Stimulated activated naive CD8-positive, alpha-beta T cell treated with anti-CD3 and anti-CD28 coated beads, Interleukin-15, Interleukin-2, amounts not matched to agents 100 ng/mL and 50 ng/mL, for 24 hours (primary cell): Measurements from ENCODE around the gene ATXN7.

Experiments used
- H3K27ac Mint-ChIP-seq: one replicate; pipeline ENCODE4 v1.8.0; 2021; ENCODE audit warnings: mild to moderate bottlenecking, mixed read lengths
- H3K27me3 Mint-ChIP-seq: one replicate; pipeline ENCODE4 v1.8.0; 2021; ENCODE audit warnings: mixed read lengths
- H3K36me3 Mint-ChIP-seq: one replicate; pipeline ENCODE4 v1.8.0; 2021; ENCODE audit warnings: low read depth, mixed read lengths
- H3K4me1 Mint-ChIP-seq: one replicate; pipeline ENCODE4 v1.8.0; 2021; ENCODE audit warnings: low read depth, mixed read lengths
- H3K4me3 Mint-ChIP-seq: one replicate; pipeline ENCODE4 v1.8.0; 2021; ENCODE audit warnings: mild to moderate bottlenecking, mixed read lengths
- H3K9me3 Mint-ChIP-seq: one replicate; pipeline ENCODE4 v1.8.0; 2021; ENCODE audit warnings: mixed read lengths

The ATXN7 gene, protein sequence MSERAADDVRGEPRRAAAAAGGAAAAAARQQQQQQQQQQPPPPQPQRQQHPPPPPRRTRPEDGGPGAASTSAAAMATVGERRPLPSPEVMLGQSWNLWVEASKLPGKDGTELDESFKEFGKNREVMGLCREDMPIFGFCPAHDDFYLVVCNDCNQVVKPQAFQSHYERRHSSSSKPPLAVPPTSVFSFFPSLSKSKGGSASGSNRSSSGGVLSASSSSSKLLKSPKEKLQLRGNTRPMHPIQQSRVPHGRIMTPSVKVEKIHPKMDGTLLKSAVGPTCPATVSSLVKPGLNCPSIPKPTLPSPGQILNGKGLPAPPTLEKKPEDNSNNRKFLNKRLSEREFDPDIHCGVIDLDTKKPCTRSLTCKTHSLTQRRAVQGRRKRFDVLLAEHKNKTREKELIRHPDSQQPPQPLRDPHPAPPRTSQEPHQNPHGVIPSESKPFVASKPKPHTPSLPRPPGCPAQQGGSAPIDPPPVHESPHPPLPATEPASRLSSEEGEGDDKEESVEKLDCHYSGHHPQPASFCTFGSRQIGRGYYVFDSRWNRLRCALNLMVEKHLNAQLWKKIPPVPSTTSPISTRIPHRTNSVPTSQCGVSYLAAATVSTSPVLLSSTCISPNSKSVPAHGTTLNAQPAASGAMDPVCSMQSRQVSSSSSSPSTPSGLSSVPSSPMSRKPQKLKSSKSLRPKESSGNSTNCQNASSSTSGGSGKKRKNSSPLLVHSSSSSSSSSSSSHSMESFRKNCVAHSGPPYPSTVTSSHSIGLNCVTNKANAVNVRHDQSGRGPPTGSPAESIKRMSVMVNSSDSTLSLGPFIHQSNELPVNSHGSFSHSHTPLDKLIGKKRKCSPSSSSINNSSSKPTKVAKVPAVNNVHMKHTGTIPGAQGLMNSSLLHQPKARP

DNA sequence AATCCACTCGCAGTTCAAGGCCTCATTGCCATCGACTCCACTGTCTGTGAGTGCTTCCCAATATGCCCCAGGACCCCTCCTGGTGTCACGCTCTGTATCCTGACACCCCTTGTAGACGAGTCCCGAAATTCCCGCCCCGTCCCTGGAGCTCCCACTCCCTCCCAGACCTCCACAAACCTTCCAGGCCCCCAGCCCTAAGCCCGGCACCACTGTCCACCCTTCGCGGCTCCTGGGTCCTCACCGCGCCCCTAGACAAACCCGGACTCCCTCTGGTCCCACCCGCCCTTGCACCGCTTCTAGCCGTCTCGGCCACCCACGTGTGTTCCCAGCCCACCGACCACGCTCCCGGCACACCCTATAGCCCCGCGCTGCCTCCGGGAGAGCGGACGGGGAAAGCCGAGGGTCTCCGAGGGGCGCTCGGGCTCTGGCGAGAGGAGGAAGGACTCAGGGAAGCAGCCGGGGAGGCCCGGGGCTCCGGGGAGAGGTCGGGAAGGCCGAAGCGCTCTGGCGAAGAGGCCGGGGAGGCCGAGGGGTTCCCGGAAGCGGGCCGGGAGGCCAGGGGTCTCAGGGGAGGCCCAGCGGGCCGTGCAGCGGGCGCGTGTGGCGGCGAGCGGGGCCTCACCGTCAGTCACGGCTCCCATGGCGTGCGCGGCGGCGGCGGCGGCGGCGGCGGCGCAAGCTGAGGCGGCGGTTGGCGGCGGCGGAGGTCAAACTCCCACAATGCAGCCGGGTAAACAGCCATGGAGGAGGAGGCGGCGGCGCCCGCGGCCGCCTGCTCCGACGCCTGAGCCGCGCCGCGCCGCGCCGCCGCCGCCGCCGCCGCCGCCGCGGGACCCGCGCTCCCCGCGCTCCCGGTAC, at the start of gene ATXN7, which contains the start of gene THOC7:
Gene ATXN7, plus strand, starts transcription at position 718 of the 858 bp plus-strand sequence. CDS start 48,732 bp downstream, outside the sequence.
Gene THOC7, minus strand, starts transcription at position 656 of the 858 bp plus-strand sequence. Its CDS starts 15 bp downstream, at position 641.
- H3K4me1 Mint-ChIP-seq = peaks cover 59% of the 10 kb centered on the region

DNA sequence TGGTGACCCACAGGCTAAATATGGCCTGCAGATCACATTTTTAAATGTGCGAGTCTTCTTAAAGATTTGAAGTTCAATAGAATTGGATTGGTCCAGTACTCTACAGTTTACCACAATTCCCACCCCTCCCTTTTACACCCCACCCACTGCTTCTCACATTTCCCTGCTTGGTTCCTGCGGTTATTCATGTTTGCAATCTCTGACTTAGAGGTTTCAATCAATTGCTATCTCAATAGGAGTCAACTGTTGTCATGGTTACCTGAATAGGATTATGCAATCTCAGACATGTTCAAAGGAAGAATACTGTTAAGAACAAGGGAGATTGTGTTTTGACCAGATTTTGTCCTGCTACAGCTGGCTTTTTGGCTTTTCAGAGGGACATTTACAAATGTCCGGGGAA, 49.4 kb upstream of the ATXN7 start:
- no peaks in the 10 kb centered on the region for H3K27me3 Mint-ChIP-seq
- H3K9me3 Mint-ChIP-seq = no peaks in the 10 kb centered on the region
- H3K4me3 Mint-ChIP-seq = no peak overlapping the region
- H3K4me1 Mint-ChIP-seq = no peaks in the 10 kb centered on the region
- H3K36me3 Mint-ChIP-seq = no peaks in the 10 kb centered on the region
- no peak overlapping the region for H3K27ac Mint-ChIP-seq

More for the DNA sequence above, at the start of gene ATXN7, which contains the start of gene THOC7:
- no peaks in the 10 kb centered on the region for H3K27me3 Mint-ChIP-seq
- peak within 1 kb of the TSS; percentile 99 for H3K4me3 Mint-ChIP-seq
- H3K36me3 Mint-ChIP-seq = peaks cover 39% of the 10 kb centered on the region
- H3K9me3 Mint-ChIP-seq = no peaks in the 10 kb centered on the region
- peak within 1 kb of the TSS; percentile 97 for H3K27ac Mint-ChIP-seq

DNA sequence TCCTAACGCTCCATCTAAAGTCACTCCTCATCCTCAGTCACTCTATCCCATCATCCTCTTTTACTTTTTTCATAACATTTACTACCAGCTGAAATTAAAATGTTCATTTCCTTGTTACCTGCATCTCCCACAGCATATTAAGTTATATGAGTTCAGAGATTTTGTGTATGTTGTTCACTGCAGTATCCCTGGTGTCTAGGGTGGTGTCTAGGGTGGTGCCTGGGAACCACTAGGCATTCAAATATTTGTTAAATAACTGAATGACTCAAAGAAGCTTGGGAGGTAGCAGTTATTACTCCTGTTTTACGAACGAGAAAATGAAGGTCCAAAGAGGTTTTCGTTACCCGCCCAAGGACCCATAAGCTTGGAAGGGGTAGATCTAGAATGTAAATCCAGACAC, 46.4 kb upstream of the ATXN7 start:
- Mint-ChIP-seq H3K4me3 (no peak overlapping the region), H3K4me1 (no peaks in the 10 kb centered on the region), H3K27ac (peak overlapping the region; percentile 15), H3K9me3 (no peaks in the 10 kb centered on the region), H3K27me3 (no peaks in the 10 kb centered on the region), H3K36me3 (no peaks in the 10 kb centered on the region)

DNA sequence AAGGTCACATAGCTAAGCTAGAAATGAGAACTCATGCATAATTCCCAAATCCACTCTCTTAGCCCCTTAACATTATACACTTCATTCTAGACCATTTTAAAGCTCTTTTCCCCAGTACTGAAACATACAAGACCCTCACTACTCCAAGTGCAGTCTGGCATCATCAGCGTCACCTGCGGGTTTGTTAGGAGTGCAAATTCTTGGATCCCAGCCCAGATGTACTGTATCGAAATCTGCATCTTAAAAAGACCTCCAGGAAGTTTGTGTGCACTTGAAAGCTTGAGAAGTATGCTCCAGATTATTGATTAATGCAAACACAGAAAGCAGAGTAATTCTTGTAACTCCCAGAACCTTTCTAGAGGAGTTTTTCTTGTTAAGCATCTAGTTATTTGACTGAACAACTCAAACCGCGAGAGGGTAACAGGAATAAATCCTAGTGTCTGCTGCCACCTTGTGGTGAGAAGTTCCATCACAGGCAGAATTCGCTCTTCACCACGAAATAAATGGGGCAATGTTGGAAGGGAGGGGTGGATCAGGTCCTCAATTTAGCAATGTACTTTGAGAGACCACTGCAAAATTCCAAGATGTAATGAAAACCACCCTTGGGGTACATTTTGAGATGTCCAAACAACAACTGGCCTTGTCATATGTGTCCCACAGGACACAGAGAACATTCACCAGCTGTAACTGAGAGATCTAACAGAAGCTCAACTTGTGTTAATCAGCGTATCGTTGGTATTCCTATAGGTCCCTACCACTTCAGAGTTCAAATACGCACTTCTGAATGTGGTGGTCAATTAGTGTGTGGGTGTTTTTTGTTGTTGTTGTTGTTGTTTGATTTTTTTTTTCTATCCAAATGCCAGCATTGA, 45.2 kb upstream of the ATXN7 start:
- Mint-ChIP-seq H3K27me3 (no peaks in the 10 kb centered on the region), H3K36me3 (no peaks in the 10 kb centered on the region), H3K4me1 (no peaks in the 10 kb centered on the region), H3K9me3 (no peaks in the 10 kb centered on the region), H3K27ac (no peak overlapping the region), H3K4me3 (no peak overlapping the region)

DNA sequence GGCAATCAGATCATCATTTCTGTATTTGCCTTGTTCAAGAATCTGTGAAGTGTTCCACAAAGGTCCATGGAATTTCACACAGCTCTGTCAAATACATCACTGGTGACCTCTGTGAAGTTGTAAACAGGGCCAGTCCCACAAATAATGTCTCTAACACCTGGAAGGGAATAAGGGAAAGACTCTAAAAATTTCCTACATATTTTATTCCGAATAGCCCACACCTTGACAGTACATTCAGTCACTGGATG, 44.6 kb upstream of the ATXN7 start, which contains the start of gene C3orf49:
Gene C3orf49, plus strand, starts transcription at position 149 of the 248 bp plus-strand sequence. CDS start 173 bp downstream, outside the sequence.
- Mint-ChIP-seq H3K27me3 (no peaks in the 10 kb centered on the region), H3K9me3 (no peaks in the 10 kb centered on the region), H3K36me3 (no peaks in the 10 kb centered on the region), H3K4me3 (no peak within 1 kb of the TSS), H3K4me1 (no peaks in the 10 kb centered on the region), H3K27ac (no peak within 1 kb of the TSS)

DNA sequence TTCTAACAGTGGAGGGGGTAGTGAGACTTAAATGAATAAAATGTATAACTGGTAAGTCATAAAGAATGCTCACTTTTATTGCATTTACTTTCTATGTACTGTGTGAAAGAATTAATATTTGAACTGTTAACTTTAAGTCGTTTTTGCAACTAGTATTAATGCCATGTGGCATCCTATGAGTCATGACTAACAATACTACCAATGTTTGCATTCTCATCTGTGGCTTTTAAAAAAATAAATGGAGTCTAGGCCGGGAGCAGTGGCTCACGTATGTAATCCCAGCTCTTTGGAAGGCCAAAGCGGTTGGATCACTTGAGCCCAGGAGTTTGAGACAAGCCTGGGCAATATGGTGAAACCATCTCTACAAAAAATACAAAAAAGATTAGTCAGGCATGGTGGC, 39.4 kb upstream of the ATXN7 start:
- peaks cover 17% of the 10 kb centered on the region for H3K36me3 Mint-ChIP-seq
- no peaks in the 10 kb centered on the region for H3K27me3 Mint-ChIP-seq
- H3K4me3 Mint-ChIP-seq = no peak overlapping the region
- no peaks in the 10 kb centered on the region for H3K4me1 Mint-ChIP-seq
- H3K9me3 Mint-ChIP-seq = no peaks in the 10 kb centered on the region
- no peak overlapping the region for H3K27ac Mint-ChIP-seq

DNA sequence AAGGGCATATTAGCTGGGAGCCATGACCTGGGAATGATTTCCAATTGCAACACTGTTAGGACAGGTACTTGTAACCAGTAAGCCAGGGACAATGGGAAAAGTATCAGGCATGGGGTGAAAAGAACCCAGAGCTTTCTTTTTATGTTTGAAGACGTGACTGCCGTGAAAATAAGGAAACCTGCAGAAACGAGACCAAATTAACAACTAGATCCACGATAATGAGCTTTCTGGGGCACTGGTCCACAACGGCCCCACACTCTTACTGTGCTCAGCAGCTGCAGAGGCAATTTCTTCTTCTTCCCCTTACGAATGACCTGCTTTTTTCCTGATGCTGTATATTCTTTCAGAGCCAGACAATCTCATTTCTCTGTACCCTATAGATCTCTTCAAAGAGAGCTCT, 33.1 kb upstream of the ATXN7 start:
- Mint-ChIP-seq H3K4me3 (no peak overlapping the region), H3K4me1 (no peaks in the 10 kb centered on the region), H3K36me3 (peaks cover 48% of the 10 kb centered on the region), H3K9me3 (no peaks in the 10 kb centered on the region), H3K27me3 (no peaks in the 10 kb centered on the region), H3K27ac (no peak overlapping the region)

DNA sequence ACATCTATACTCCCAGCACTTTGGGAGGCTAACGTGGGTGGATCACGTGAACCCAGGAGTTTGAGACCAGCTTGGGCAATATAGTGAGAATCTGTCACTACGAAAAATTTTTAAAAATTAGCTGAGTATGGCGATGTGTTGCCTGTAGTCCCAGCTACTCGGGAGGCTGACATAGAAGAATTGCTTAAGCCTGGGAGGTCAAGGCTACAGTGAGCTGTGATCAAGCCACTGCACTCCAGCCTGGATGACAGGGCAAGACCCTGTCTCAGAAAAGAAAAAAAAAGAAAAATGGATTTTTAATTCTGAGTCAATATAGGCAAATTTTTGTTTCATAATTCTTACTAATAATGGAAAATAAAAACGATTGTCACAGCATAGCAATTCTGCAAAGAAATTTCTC, 31.3 kb upstream of the ATXN7 start:
- Mint-ChIP-seq H3K9me3 (no peaks in the 10 kb centered on the region), H3K36me3 (peaks cover 53% of the 10 kb centered on the region), H3K4me1 (no peaks in the 10 kb centered on the region), H3K4me3 (no peak overlapping the region), H3K27me3 (no peaks in the 10 kb centered on the region), H3K27ac (no peak overlapping the region)

DNA sequence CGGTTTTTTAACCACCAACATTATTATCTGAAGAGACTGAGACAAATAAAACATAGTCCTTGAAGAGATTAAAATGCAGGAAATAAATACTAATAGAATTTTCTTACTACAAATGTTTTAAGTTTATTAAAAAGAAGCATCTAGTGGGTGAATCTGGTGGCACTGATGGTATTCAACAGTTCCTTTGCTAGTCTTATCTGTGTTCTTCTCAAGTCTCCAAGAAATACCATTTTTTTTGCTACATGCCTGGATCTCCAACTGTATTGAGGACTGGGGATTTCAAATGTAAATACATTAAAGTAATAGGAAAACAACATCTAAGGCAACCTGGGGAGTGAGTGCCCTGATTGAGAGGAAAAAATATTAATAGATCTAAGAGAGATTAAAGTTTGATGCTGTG, 22.0 kb upstream of the ATXN7 start:
- Mint-ChIP-seq H3K36me3 (peaks cover 29% of the 10 kb centered on the region), H3K9me3 (no peaks in the 10 kb centered on the region), H3K4me3 (no peak overlapping the region), H3K4me1 (peaks cover under 1% of the 10 kb centered on the region), H3K27me3 (no peaks in the 10 kb centered on the region), H3K27ac (no peak overlapping the region)

DNA sequence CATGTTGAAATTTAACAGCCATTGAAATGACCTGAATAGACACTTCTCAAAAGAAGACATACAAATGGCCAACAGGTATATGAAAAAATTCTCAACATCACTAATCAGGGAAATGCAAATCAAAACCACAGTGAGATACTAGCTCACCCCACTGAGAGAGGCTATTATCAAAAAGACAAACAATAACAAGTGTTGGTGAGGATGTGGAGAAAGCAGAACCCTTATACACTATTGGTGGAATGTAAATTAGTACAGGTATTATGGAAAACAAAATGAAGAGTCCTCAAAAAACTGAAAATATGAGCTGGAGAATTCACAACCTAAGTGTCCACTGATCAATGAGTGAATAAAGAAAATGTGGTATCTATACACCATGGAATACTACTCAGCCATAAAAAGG, 21.5 kb upstream of the ATXN7 start:
- no peaks in the 10 kb centered on the region for H3K27me3 Mint-ChIP-seq
- H3K4me3 Mint-ChIP-seq = no peak overlapping the region
- H3K27ac Mint-ChIP-seq = no peak overlapping the region
- H3K36me3 Mint-ChIP-seq = peaks cover 25% of the 10 kb centered on the region
- H3K9me3 Mint-ChIP-seq = no peaks in the 10 kb centered on the region
- H3K4me1 Mint-ChIP-seq = peaks cover 3% of the 10 kb centered on the region

DNA sequence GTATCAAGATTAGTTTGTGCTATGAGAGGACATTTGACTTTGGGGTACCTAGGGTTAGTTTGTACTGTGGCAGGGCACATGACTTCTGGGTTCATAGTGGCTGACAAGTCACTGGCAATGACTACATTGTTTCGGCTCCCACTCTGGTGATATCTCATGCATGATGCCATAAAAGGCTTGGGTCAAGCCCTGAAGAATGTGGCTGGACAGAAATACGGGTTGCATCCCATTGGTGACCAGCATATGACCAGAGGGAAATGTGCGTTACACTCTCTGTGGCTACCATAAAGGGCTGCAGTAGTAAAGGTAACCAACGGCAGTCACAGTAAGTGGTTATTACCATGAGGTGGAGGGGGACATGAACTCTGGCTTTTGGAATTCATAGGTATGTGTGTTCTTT, 18.5 kb upstream of the ATXN7 start:
- H3K27me3 Mint-ChIP-seq = no peaks in the 10 kb centered on the region
- peaks cover 26% of the 10 kb centered on the region for H3K36me3 Mint-ChIP-seq
- no peaks in the 10 kb centered on the region for H3K9me3 Mint-ChIP-seq
- H3K4me3 Mint-ChIP-seq = no peak overlapping the region
- H3K4me1 Mint-ChIP-seq = peaks cover 3% of the 10 kb centered on the region
- H3K27ac Mint-ChIP-seq = no peak overlapping the region

DNA sequence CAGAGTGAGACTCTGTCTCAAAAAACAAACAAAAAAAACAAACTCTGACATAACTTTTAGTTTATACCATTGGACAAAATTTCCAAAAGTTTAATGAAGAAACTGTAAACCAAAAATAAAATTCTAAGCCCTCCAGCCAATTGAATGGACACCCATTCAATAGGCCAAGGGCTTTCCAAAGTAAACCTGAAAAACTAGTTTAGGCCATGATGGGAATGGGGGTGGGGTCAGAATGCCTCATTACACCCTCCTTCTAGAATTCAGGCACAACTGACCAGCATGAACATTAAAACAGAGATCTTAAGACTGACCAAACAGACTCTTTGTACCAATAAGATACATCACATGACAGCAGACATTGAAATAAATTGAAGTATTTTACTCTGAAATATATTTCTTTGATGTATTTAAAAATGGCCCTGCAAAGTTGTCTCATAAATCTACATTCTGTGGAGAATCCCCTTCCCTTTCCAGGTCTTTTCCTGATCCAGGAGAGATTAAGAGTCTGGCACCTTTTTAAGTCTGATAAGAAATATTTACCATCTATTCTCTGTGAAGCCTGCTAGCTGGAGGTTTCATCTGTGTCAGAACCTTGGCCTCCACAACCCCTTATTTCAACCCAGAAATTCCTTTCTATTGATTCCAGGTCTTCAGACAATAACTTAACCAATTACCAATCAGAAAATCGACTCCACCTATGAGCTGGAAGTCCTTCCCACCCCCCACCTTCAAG, 15.8 kb upstream of the ATXN7 start:
- Mint-ChIP-seq H3K4me3 (no peak overlapping the region), H3K27me3 (no peaks in the 10 kb centered on the region), H3K27ac (no peak overlapping the region), H3K36me3 (peaks cover 25% of the 10 kb centered on the region), H3K4me1 (peaks cover 8% of the 10 kb centered on the region), H3K9me3 (no peaks in the 10 kb centered on the region)

DNA sequence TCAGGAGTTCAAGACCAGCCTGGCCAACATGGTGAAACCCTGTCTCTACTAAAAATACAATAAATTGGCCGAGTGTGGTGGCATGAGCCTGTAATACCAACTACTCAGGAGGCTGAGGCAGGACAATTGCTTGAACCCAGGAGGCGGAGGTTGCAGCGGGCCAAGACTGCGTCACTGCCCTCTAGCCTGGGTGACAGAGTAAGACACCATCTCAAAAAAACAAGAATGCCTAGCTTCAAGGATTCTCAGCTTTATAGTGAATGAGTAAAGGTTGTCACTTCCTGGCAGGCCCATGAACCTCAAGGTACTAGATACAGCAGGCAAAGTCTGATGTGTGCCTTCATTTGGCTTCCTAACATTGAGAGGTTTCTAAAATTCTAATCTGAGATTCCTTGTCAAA, 14.5 kb upstream of the ATXN7 start:
- Mint-ChIP-seq H3K9me3 (no peaks in the 10 kb centered on the region), H3K27ac (no peak overlapping the region), H3K36me3 (peaks cover 20% of the 10 kb centered on the region), H3K4me1 (peaks cover 8% of the 10 kb centered on the region), H3K4me3 (no peak overlapping the region), H3K27me3 (no peaks in the 10 kb centered on the region)
